Heart left ventricle (tissue), 13 donors: ENCODE results near the gene MRPL4.

Experiments
- CTCF ChIP-seq, 12 donors: fragments of 200-600 bp; sonication (generic) in 4 of 12; IDR thresholded peaks; one replicate each; pipeline versions ENCODE4 v1.5.0 to v1.8.0; 2018 to 2022; ENCODE audit warnings: antibody characterized with exemption in 12 of 12, mild to moderate bottlenecking in 5 of 12
- POLR2A ChIP-seq, 2 donors: fragments of 450-650 bp; IDR thresholded peaks; one replicate each; pipeline ENCODE4 v1.6.1; 2017; ENCODE audit warnings: antibody characterized with exemption in 2 of 2, mild to moderate bottlenecking in 2 of 2, moderate library complexity in 2 of 2
- donor health status: ischemic (EF 13 %, LVEDD 7.1; RV severe dilation, severe dysfunction).
- donor health status: DM: no; HTN: yes; CAD: no.
- donor health status: DM: no; HTN: no; CAD: no.
- donor health status: ischemic (EF 25% LVEDD 6.9; RV normal size, moderate dysfunction).
- donor health status: ischemic (EF 25% LVEDD 5.7; RV mildly dilated, moderate dysfunction).
- donor health status: ischemic (EF 35%, LVEDD 5.7; RV mildly dilated, moderate dysfunction).
- donor health status: nonischemic (EF 11% LVEDD 7.7; RV severe dilation, severe dysfunction).
- donor health status: DM: yes; HTN: yes; CAD: no.
- donor health status: PGD.
- donor health status: ischemic (EF 29% LVEDD 5.4; RV normal size, mild dysfunction).
- donor health status: nonischemic (EF 23%, LVEDD 6.1; RV moderate dilation, normal function).

DNA sequence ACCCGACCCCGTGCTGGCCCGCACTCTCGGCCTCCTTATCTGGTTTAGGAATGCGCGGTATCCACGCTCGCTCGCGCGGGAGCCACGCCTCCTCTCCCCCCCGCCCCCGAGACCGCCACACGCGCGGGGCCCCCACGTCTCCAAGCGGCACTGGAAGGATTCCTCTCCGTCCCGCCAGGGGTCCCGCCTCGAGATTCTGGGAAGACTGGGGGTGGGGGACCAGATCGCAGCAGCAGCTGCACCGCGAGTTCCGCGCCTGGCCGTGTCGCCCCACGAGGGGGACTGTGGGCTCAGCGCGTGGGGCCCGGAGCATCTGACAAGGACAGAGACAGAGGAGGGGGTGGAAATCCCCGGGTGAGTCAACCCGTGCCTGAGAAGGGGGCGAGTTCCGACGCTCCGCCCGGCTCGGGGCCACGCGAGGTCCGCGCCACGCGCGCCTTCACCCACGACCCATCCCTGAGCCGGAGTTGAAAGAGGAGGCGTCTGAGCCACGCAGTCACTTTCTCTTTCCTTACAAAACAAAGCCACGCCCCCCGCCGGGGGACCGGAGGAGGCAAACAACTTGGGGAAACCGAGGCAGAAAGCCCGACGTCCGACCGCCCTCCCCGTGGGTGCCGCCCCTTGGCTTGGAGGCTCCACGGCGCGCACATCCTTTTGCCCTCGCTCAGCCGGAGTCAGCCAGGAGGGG is 21.7 kb upstream of the MRPL4 start:
- peak in 3 of 12 donors; percentile 9 to 20 (median 13) for TF ChIP-seq CTCF (IDR thresholded peaks at IDR 0.05)
- TF ChIP-seq POLR2A (IDR thresholded peaks at IDR 0.05): no peak
